Spleen (tissue), 11 donors: ENCODE results near the gene CCKAR. TPM values are rescaled to one million over a fixed set of nuclear protein-coding genes. Genes with fewer than 3 reads are reported as not detected.

Source experiments
- DNase-seq: peaks from one replicate; pipeline ENCODE4 v3.0.0-alpha.2; 2020
- H3K27ac ChIP-seq, 8 donors: fragments of 200-600 bp; sonication (generic) in 7 of 8; 1 replicate in 4 of 8; 2 replicates in 4 of 8; pipeline versions ENCODE4 v1.5.0 to v1.8.0; 2016 to 2021; ENCODE audit warnings: inconsistent platforms in 4 of 8, mild to moderate bottlenecking in 4 of 8, moderate library complexity in 1 of 8
- H3K27me3 ChIP-seq, 7 donors: fragments of 200-600 bp; sonication (generic) in 6 of 7; replicated peaks in 1 of 7; 1 replicate in 4 of 7; 2 replicates in 3 of 7; pipeline versions ENCODE4 v1.5.0 to v1.8.0; 2016 to 2021; ENCODE audit warnings: inconsistent platforms in 3 of 7, mild to moderate bottlenecking in 1 of 7
- H3K36me3 ChIP-seq, 6 donors: fragments of 200-600 bp; sonication (generic) in 5 of 6; 1 replicate in 4 of 6; 2 replicates in 2 of 6; pipeline versions ENCODE4 v1.5.0 to v1.8.0; 2016 to 2021; ENCODE audit warnings: inconsistent platforms in 2 of 6
- H3K4me1 ChIP-seq, 6 donors: fragments of 200-600 bp; sonication (generic) in 5 of 6; 1 replicate in 3 of 6; 2 replicates in 3 of 6; pipeline versions ENCODE4 v1.5.0 to v1.8.0; 2016 to 2021; ENCODE audit warnings: inconsistent platforms in 3 of 6
- H3K4me3 ChIP-seq, 8 donors: fragments of 200-600 bp; sonication (generic) in 7 of 8; 1 replicate in 4 of 8; 2 replicates in 4 of 8; pipeline versions ENCODE4 v1.5.0 to v1.8.0; 2016 to 2021; ENCODE audit warnings: inconsistent platforms in 4 of 8, mild to moderate bottlenecking in 4 of 8, moderate library complexity in 2 of 8
- H3K9me3 ChIP-seq, 8 donors: fragments of 200-600 bp; sonication (generic) in 7 of 8; 1 replicate in 4 of 8; 2 replicates in 4 of 8; pipeline versions ENCODE4 v1.5.0 to v1.8.0; 2016 to 2021; ENCODE audit warnings: inconsistent platforms in 4 of 8
- POLR2A ChIP-seq, 3 donors: fragments of 450-650 bp; IDR thresholded peaks; one replicate each; pipeline ENCODE4 v1.5.1; 2017; ENCODE audit warnings: antibody characterized with exemption in 3 of 3, mild to moderate bottlenecking in 1 of 3
- POLR2AphosphoS5 ChIP-seq, 3 donors: sonication (generic); formaldehyde crosslinking; IDR thresholded peaks; one replicate each; pipeline ENCODE4 v1.5.1; 2017; ENCODE audit warnings: antibody characterized with exemption in 3 of 3
- WGBS, 5 donors: extraction: QIAGEN DNeasy Blood & Tissue Kit in 3 of 5; methylation state at CpG; one replicate each; pipeline versions ENCODE4 v1.1.5 to v1.1.7; 2013 to 2018; 5-methylcytosine and 5-hydroxymethylcytosine counted together
- intact Hi-C: fragments of 100-400 bp; cut with DNase I; formaldehyde crosslinking; loops from one replicate; pipeline ENCODE4 v1.15.0; 2023; ENCODE audit warnings: low total_unique reads
- polyA plus RNA-seq, 3 donors: library from polyadenylated mRNA; stranded (reverse); fragments of 200-250 nt; gene quantifications; one replicate each; pipeline ENCODE4 v1.2.1, GENCODE V29; 2013
- total RNA-seq, 7 donors: library from RNA; depleted of rRNA in 3 of 7; stranded (reverse); fragments of >200 nt in 3 of 7; fragmentation: NEBNext Ultra II Directional in 4 of 7; extraction: Animal tissue kit (Norgen Biotek cat#: 25700) in 4 of 7; gene quantifications; one replicate each; pipeline versions ENCODE4 v1.1.0 to v1.2.1, GENCODE V29; 2016 to 2021
- TF ChIP-seq, protein P1 (sequence below), 11 experiments: fragments of 200-600 bp in 7 of 11; fragments of 450-650 bp in 4 of 11; sonication (generic) in 4 of 11; IDR thresholded peaks in 8 of 11; conservative IDR thresholded peaks in 3 of 11; 1 replicate in 7 of 11; 2 replicates in 4 of 11; pipeline versions ENCODE4 v1.4.0 to v1.8.0; 2016 to 2021; ENCODE audit warnings: antibody characterized with exemption in 11 of 11, inconsistent platforms in 4 of 11, mild to moderate bottlenecking in 1 of 11
- donor health status: healthy with polysubstance abuse.
- donor health status: DM: no; HTN: no; CAD: no; lungs with moderate emphysema.
- donor health status: DM: no; HTN: no; CAD: no.
- donor health status: Bipolar disorder and iron deficiency.
- donor health status: healthy.
- donor health status: DM: no; HTN: no; CAD: no.
- donor health status: DM: yes; HTN: yes; CAD: no.

The CCKAR gene
- total and polyA plus RNA-seq, 10 donors, result not detected

DNA sequence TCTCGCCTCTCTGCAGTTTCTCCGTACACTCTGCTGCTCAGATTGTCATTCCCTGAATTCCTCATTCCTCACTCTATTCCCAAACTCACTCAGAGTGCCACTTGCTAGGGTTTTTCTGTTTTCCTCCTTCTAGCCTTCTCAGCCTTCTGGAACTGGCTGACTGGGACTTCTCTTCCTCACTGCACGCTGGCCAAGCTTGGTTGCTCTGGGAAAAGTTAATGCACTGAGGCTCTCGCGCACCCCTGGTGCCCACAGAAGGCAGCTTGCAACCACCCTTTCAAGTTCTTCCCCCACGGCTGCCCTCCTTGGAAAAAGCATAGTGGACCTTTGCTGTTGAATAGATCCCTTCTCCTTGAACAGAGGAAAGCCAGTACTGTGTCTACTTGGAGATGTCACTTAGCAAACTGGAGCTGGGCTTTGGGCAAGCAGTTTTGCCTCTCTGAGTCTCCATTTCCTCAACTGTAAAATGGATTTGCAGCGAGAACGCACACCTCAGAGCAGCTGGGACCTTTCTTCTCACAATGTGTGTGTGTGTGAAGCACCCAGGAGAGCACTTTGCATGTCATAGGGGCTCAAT is 6.0 kb upstream of the CCKAR start:
- intact Hi-C loops, result no loop called here
- peaks cover 0 to 8% (median 0%) of the 10 kb centered on the region in 7 donors for H3K27me3 ChIP-seq
- no peak for TF ChIP-seq POLR2AphosphoS5 (IDR thresholded peaks at IDR 0.05)
- TF ChIP-seq, protein P1, sequence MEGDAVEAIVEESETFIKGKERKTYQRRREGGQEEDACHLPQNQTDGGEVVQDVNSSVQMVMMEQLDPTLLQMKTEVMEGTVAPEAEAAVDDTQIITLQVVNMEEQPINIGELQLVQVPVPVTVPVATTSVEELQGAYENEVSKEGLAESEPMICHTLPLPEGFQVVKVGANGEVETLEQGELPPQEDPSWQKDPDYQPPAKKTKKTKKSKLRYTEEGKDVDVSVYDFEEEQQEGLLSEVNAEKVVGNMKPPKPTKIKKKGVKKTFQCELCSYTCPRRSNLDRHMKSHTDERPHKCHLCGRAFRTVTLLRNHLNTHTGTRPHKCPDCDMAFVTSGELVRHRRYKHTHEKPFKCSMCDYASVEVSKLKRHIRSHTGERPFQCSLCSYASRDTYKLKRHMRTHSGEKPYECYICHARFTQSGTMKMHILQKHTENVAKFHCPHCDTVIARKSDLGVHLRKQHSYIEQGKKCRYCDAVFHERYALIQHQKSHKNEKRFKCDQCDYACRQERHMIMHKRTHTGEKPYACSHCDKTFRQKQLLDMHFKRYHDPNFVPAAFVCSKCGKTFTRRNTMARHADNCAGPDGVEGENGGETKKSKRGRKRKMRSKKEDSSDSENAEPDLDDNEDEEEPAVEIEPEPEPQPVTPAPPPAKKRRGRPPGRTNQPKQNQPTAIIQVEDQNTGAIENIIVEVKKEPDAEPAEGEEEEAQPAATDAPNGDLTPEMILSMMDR (IDR thresholded peaks at IDR 0.05 in 8 of 11, conservative IDR thresholded peaks at IDR 0.05 in 3 of 11), result no peak
- no peak for TF ChIP-seq POLR2A (IDR thresholded peaks at IDR 0.05)
- peaks cover 0 to 13% (median 9%) of the 10 kb centered on the region in 8 donors for H3K9me3 ChIP-seq
- H3K4me1 ChIP-seq, result no peaks in the 10 kb centered on the region
- no peak for DNase-seq
- H3K36me3 ChIP-seq, result no peaks in the 10 kb centered on the region
- no peak overlapping the region for H3K27ac ChIP-seq
- no peak overlapping the region for H3K4me3 ChIP-seq
- WGBS, 5 donors, result 77 to 87% (median 80%) methylated on average over 8 of the region's 8 CpGs

DNA sequence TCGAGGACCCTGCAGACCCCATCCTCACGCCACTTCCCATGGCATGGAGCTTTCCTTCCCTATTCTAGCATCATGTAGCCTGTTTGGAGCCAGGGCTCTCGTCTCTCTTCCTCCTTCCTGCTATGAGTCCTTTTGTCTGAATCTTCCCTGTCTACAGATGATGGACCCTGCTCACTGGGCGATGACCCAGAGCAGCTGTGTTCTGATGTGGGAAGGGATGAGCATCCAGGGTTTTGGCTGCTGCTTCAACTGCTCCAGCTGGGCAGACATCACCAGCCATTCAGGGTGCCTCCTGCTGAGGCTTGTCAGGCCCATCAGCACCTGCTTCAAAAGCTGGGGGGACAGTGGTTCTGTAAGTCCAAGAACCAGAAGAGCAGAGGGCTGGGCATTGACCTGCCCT is 3.2 kb upstream of the CCKAR start:
- H3K36me3 ChIP-seq, result no peaks in the 10 kb centered on the region
- TF ChIP-seq, protein P1 (IDR thresholded peaks at IDR 0.05 in 8 of 11, conservative IDR thresholded peaks at IDR 0.05 in 3 of 11), result no peak
- TF ChIP-seq POLR2A (IDR thresholded peaks at IDR 0.05) (no peak), POLR2AphosphoS5 (IDR thresholded peaks at IDR 0.05) (no peak)
- no peaks in the 10 kb centered on the region for H3K4me1 ChIP-seq
- no peak for DNase-seq
- intact Hi-C loops, result no loop called here
- WGBS, 5 donors, result 78 to 89% (median 89%) methylated on average over 4 of the region's 4 CpGs
- H3K9me3 ChIP-seq, result no peaks in the 10 kb centered on the region
- no peak overlapping the region for H3K4me3 ChIP-seq
- H3K27ac ChIP-seq, result no peak overlapping the region
- peaks cover 0 to 12% (median 0%) of the 10 kb centered on the region in 7 donors for H3K27me3 ChIP-seq

DNA sequence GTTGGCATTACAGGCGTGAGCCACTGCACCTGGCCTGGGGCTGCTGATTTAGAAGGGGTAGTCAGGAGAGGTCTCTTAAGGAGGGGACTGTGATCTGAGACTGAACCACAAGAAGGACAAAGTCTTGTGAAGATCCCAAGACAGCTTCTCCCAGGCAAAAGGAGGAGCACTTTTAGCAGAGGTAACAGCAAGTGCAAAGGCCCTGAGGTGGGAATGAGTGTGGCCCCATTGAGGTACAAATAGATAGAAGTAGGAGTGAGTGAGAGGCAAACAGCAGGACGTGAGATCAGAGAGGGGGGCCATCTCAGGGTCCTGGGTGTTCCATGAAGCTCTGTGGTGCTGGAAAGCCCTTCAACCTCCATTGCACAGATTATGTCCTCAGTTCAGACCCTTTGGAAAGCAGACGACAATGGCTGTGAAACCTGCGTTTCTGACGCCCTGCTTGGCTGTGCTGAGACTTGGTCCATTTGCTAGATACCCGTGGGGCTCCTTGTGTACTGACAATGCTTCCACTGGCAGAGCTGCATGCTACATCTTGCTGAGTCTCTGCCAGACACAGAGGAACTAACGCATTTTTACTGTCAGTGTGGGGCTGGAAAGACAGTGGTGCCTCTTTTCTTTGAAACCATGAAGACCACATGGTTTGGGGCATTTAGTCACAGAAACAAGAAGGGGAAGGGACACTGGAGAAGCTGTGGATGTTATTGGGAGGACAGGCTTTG is 1.3 kb upstream of the CCKAR start:
- Histone ChIP-seq H3K36me3 (no peaks in the 10 kb centered on the region), H3K4me1 (no peaks in the 10 kb centered on the region), H3K9me3 (no peaks in the 10 kb centered on the region), H3K27ac (no peak overlapping the region), H3K27me3 (peaks cover 0 to 12% (median 0%) of the 10 kb centered on the region in 7 donors), H3K4me3 (no peak overlapping the region)
- TF ChIP-seq POLR2A (IDR thresholded peaks at IDR 0.05), result no peak
- TF ChIP-seq, protein P1 (IDR thresholded peaks at IDR 0.05 in 8 of 11, conservative IDR thresholded peaks at IDR 0.05 in 3 of 11), result no peak
- no peak for TF ChIP-seq POLR2AphosphoS5 (IDR thresholded peaks at IDR 0.05)
- 82 to 90% (median 87%) methylated on average over 7 of the region's 7 CpGs for WGBS, 5 donors
- intact Hi-C loops, result no loop called here
- no peak for DNase-seq

DNA sequence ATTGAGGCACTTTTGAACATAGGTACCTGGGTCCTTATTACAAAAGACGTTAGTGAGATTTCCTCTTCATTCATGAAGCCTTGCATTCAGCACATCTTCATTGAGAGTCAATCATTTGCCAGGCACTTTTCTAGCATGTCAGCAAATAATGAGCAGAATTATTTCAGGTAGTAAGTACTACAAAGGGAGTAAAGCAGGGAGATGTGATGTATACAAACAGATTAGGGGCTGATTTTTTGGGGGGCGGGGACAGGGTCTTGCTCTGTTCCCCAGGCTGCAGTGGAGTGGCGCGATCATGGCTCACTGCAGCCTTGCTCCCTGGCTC is 638 bp upstream of the CCKAR start:
- TF ChIP-seq POLR2AphosphoS5 (IDR thresholded peaks at IDR 0.05) (no peak), POLR2A (IDR thresholded peaks at IDR 0.05) (no peak)
- TF ChIP-seq, protein P1 (IDR thresholded peaks at IDR 0.05 in 8 of 11, conservative IDR thresholded peaks at IDR 0.05 in 3 of 11), result no peak
- H3K36me3 ChIP-seq, result no peaks in the 10 kb centered on the region
- no peaks in the 10 kb centered on the region for H3K9me3 ChIP-seq
- H3K27ac ChIP-seq, result no peak overlapping the region
- 84 to 90% (median 86%) methylated on average over 4 of the region's 4 CpGs for WGBS, 5 donors
- DNase-seq, result no peak
- no peaks in the 10 kb centered on the region for H3K4me1 ChIP-seq
- intact Hi-C loops, result no loop called here
- no peak overlapping the region for H3K4me3 ChIP-seq
- H3K27me3 ChIP-seq, result peaks cover 0 to 12% (median 0%) of the 10 kb centered on the region in 7 donors
